GM19395 (cell line): ENCODE data around the gene LENG8.

Source experiments
- ATAC-seq: cut with Tn5 transposase; IDR thresholded peaks from one replicate; pipeline ENCODE4 v1.9.1; 2021; ENCODE audit warnings: mild to moderate bottlenecking, moderate library complexity; ENCODE audit not compliant: unreplicated experiment

LENG8 gene

DNA sequence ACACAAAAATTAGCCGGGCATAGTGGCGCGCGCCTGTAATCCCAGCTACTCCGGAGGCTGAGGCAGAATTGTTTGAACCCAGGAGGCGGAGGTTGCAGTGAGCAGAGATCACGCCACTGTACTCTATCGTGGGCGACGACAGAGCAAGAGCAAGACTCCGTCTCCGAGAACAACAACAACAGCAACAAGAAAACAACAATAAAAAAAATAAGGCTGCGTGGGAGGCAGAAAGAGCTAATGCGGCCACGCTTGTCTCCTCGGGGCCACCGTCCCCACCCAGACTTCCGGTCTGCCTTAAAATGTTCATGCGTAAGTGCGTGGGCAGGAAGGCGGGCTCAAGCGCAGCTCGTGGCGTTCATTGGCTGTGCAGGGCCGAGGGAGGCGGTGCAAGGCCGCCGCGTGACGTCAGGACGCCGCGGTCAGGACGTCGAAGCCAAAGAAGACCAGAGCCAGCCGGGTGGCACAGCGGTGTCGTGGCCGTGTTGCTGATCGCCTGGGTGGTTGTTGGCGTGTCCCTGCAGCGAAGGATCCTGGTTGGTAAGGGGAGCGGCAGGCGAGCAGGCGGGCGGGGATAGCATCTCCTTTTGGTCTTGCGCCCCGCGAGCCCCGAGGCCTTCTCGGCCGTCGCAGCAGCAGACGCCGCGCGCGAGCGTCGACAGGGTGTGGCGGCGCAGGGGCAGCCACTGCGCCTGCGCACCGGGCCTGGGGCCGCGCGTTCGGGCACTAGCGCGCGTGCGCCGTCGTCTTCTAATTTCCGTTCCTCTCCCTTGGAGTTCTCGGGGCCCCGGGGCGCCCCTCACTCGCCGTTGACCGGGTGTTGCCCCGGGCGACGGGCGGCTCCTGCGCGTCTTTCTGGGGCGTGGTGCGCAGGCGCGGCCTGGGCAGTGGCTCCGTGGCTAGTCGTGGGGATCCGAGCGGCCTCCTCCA is at the start of gene LENG8:
LENG8 (plus strand) TSS at position 426 of the 927 bp plus-strand sequence. CDS start 2,146 bp downstream, outside the sequence.
- peak; percentile 87 for ATAC-seq

DNA sequence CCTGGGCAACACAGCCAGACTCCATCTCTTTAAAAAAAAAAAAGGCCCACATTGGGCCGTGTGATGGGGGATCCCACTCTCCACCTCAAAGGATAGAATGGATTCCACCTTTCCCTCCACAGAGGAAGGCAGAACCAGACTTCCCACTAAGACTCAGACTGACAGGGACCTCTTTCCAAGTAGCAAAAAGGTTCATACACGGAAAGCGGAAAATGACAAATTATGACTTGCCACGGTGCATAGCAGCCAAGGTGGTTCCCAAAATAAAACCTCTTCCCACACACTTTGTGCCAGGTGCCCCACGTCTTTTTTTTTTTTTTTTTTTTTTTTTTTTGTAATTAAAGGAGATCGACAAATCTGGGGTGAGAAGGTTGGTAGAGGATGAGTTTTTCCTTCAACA is 48.1 kb upstream of the LENG8 start:
- ATAC-seq: no peak

DNA sequence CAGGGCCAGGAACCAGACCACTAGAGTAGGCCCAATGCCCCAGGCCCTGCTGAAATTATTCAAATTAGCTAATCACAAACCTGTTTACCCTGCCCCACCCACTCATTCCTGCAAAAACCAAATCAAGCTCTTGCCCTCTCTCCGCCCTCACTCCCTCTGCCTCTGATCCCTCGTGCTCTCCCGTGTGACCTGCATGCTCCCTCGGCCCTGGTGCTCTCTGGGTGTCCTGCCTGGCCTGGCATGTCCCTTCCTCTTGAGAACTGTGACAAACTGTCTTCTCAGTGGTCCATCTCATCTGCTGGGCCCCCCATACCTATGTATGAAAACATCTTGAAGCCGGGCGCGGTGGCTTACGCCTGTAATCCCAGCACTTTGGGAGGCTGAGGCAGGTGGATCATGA is 45.9 kb upstream of the LENG8 start:
- ATAC-seq: no peak

DNA sequence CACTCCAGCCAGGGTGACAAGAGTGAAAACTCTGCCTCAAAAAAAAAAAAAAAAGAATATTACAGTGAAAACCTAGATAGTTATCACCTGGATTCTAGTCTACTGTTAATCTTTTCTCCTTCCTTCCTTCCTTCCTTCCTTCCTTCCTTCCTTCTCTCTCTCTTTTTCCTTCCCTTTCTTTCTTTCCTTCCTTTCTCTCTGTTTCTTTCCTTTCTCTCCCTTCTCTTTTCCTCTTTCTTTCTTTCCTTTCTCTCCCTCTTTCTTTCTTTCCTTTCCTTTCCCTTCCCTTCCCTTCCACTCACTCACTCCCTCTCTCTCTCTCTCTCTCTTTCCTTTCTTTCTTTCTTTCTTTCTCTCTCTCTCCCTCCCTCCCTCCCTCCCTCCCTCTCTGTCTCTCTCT is 43.4 kb upstream of the LENG8 start:
- no peak for ATAC-seq

DNA sequence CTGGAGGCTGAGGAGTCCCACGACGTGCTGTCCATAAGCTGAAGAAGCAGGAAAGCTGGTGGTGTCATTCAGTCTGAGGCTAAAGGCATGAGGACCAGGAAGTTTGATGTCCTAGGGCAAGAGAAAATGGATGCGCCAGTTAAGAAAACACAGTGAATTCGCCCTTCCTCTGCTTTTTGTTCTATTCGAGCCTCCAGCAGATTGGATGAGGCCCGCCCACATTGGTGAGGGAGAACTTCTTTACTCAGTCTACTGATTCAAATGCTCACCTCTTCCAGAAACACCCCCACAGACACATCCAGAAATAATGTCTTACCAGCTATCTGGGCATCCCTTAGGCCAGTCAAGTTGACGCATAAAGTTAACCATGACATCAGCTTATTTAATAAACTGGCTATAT is 41.2 kb upstream of the LENG8 start:
- no peak for ATAC-seq

DNA sequence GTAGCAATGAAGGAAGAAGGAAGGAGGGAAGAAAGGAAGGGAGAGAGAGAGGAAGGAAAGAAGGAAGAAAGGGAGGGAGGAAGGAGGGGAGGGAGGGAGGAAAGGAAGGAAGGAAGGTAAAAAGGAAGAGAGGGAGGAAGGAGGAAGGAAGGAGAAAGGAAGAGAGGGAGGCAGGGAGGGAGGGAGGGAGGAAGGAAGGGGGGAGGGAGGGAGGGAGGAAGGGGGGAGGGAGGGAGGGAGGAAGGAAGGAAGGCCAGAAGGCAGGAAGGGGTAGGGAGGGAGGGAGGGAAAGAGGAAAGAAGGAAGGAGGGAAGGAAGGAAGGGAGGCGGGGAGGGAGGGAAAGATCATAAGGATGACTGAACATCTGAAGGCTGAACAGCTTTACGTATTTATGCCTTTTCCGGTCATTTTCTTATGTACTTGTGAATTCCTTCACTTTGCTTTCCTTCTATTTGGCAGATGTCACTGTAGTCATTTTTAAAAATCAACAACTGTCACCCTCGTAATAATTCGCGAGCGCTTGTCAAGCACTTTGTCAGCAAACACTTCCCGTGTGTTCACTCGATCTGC is 40.5 kb upstream of the LENG8 start:
- no peak for ATAC-seq

DNA sequence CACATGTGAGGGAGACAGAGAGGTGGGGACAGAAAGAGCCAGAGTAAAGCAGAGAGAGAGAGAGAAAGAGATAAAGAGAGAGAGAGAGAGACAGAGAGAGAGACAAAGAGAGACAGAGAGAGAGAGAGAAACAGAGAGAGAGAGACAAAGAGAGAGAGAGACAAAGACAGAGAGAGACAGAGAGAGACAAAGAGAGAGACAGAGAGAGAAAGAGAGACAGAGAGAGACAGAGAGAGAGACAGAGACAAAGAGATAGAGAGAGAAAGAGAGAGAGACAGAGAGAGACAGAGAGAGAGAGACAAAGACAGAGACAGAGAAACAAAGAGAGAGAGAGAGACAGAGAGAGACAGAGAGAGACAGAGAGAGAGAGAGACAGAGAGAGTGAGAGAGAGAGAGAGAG is 38.0 kb upstream of the LENG8 start:
- ATAC-seq: no peak

DNA sequence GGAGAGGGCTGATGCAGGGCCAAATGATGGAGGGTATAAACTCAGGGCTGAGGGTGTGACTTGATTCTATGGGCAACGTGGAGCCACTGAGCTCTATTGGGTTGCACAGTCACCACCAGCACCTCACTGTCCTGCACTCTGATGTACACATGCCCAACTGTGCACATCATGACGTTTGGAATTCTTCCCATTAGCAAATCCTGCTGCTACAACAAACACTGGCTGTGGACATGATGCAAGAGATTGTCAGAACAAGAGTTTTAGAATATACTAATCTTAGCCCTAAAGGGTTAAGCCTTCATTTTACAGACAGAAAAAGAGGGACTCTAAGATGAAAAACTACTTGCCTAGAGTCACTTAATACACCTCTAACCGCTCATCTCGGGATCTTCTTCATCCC is 36.1 kb upstream of the LENG8 start:
- no peak for ATAC-seq

DNA sequence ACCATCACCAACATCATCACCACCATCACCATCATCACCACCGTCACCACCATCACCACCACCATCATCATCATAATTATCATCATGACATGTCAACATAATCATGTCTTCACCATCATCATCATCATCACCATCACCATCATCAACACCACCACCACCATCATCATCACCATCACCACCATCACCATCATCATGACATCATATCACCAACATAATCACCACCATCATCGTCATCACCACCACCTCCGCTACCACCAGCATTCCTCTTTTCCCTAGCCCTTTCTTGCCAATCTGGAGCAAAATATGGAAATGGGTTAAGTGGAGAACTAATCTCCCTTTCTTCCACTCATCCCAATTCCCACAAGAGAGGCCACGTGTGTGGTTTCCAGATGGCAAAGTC is 34.8 kb upstream of the LENG8 start:
- ATAC-seq: no peak

DNA sequence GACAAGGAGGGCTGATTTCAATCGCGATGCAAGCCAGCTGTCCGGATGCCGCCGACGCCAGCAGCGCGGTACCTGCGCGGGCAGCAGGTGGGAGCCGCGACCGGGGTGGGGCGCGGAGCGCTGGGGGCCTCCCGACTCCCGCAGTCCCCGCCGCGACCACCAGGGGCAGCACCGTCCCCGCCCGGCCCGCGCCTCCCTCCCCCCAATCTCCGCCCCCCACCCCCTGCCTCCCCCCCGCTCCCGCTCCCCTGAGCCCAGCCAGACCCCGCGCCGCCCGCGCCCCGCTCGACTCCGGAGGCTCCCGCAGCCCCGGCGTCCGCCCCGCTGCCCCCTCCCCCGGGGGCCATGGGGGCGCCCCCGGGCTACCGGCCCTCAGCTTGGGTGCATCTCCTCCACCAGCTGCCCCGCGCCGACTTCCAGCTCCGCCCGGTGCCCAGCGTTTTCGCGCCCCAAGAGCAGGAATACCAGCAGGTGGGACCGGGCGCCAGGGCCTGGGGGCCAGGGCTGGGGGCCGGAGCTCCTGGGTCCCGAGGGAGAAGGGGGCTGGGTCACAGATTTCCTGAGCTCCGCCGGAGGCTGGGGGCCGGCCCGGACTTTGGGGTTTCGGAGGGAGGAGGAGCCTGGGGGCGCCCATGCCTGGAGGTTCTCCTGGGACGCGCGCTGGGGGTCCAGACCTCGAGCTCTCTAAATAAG is 33.6 kb upstream of the LENG8 start, which contains the start of gene TTYH1:
TTYH1 (plus strand) TSS at position 257 of the 693 bp plus-strand sequence; CDS start at position 346, 89 bp downstream.
- ATAC-seq: no peak

DNA sequence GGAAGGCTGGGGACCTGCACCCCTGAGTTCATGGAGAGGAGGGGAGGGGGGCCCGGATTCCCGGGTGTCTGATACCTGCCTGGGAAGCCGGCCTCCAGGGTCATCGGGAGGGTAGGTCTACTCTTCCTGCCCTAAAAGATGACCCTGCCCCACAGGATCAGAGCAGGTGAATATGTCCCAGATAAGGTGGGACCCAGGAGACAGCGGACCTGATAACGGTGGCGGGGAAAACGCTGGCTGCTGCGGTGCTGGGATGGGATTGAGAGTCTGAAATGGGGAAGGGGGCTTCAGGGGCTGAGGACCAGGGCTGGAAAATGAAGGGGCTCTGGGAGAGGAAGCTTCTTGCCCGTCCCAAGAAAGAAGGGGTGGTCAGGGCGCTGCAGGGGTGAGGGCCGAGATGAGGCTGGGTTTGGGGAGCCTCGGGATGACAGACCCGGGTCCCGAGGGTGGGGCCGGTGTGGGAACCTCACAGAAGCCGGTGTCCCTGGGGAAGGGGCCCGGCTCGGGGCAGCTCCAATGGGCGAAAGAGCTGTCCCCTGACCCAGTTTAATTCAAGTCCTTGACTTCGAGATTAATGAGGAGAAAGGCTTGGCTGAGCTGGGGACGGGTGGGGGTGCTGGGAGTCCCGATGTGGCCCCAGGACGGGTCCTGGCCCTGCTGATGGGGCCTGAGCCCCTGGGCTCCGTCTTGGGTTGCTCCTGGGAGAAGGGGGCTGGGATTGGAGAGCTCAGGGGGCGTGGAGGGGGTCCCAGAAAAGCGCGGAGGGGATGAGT is 32.9 kb upstream of the LENG8 start:
- no peak for ATAC-seq

DNA sequence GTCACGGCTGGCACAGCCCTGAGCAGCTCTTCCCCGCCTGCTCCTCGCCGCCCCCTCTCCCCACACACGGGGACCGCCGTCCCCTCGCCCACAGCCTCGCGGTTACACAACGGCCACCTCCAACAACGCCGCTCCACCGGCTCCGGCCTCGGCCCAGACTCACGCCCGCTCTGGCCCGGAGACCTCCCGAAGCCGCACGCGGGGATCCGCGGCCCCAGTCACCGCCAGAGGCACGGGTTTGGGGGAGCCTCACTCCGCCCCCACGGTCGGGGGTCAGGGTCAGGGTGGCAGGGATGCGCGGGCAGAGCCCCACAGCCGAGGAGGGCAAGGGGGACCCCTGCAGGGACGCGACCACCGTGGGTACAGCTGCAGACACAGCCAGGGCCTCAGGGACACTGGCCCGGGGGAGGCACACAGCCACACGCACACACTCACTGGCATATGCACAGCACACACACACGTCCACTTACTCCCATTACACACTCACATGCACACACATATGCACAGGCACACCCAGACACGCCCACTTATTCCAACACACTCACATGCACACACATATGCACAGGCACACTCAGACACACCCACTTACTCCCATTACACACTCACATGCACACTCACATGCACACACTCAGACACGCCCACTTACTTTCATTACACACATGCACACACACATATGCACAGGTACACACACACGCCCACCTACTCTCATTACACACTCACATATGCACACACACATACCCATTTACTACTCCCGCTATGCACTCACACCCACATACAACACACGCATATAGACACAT is 32.1 kb upstream of the LENG8 start:
- ATAC-seq: no peak

DNA sequence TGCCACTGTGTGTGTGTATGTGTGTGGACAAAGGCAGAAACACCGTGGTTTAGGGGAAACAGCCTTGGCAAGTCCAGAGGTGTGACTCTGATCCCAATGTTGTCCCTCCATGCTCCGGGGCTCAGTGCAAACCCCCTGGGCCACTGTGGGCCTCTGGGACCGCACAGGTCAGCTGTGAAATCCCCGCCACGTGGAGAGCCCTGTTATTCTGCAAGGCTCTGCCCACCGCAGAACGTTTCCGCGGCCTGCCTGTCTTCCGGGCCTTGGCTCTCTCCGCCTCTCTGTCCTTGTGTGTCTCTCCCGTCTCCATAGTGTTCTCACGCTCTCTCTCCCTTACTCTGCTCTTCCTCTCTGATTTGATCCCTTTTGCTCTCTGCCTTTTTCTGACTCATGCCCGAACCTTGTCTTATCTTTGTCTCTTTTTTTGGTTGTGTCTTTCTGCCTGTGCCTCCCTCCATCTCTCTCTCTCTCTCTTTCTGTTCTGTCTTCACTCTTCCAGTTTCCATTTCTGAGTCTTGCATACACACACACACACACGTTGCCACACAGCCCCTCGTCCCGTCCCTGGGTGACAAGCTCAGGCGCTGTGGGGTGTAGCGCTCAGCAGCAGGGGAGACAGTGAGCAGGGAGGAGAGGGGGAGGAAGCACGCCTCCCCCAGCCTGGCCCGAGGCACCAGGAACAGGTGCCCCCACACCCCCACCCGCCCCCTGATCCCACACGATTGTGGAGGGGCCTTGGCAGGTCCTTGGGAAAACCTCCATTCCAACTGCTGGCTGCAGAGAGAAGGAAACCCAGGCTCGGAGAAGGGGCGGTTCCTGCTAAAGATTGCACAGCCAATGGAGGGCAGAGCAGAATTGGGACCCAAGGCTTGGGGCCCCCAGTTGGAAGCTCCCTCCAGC is 30.7 kb upstream of the LENG8 start:
- no peak for ATAC-seq

DNA sequence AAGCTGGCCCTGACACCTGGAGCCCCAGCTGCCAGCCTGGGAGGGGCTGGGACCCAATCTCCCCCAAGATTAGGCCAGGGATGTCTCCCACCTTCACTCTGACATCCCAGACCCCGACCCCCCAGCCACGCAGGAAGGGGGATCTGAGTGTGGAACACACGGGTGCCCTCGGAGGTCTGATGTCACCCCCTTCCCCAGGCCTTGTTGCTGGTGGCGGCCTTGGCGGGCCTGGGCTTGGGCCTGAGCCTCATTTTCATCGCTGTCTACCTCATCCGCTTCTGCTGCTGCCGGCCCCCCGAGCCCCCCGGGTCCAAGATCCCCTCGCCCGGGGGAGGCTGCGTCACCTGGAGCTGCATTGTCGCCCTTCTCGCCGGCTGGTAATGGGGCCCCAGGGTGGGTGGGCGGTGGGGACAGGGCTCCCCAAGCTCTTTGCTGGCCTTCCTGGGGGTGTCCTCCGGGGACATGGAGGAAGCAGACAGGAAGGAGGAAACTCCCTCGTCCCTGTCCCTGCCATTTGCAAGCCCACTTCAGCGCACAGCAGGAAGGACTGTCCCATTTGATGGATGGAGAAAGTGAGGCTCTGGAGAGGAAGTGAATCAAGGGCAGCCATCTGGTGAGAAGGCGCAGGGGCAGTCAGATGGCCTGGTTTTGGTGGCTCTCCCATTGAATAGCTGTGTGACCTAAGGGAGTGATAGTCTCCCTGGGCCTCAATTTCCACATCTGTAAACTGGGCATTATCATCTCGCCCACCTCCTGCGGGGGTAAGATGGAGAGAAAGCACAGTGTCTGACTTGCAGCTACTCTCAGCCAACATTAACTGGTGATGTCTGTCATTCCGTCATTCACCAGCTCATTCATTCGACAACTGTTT is 29.8 kb upstream of the LENG8 start:
- ATAC-seq: no peak

DNA sequence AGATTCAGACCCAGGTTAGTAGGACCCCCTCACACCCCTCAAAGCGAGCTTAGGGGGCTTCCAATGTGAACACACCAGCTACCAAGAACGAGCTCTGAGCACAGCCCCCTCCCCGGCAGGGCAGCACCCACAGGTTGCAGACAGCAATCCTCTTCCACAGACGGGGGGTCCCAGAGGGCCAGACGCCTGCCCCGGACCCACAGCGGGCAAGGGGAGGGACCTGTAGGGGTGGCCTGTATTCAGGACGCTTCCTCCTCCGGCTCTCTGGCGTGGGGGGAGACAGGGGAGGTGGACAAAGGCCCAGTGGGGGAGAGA is 29.0 kb upstream of the LENG8 start:
- ATAC-seq: no peak

DNA sequence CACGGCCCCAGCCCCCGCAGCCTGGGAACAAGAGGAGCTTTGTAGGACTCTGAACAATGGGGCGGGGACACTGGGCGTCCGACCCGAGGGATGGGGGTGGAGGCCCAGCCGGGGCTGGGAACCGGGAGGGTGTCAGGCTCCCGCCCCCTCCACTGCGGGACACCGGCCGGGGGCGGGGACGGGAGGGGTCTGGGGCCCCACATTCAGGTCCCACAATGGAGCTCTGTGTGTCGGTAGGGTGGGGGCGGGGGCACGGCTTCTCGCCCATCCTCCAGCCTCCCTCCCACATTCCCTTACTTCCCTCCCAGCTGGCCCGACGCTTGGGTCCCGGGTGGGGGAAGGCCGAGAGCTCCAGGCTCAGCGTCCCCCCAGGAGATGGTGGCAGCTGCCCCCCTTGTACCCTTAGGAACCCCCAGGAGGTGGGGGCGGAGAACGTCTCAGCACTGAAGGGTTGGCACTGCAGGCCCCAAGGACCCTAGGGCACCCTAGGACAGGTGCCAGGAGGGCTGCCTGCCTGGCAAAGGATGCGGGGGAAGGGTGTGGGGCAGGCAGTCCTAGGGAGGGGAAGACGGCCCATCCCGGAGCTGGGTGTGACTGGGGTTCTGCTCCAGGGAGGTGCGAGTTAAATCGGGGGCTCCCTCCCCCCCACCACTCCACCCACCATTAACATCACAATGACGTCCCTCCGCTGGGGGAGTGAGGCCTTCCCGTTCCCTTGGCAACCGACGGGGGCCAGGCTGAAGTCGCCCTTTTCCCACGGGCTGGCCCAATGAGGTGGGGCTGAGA is 28.4 kb upstream of the LENG8 start:
- ATAC-seq: no peak

DNA sequence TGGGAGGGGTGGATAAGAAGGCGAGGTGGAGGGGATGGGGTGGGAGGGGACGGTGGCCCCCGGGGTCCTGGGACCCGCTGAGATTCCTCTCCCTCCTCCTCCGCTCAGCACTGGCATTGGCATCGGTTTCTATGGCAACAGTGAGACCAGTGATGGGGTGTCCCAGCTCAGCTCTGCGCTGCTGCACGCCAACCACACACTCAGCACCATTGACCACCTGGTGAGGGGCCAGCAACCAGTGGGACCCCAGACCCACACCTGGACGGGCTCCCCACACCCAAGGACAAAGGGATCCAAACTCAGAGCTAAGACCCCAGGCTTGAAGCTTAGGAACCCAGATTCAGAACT is 27.9 kb upstream of the LENG8 start:
- no peak for ATAC-seq

DNA sequence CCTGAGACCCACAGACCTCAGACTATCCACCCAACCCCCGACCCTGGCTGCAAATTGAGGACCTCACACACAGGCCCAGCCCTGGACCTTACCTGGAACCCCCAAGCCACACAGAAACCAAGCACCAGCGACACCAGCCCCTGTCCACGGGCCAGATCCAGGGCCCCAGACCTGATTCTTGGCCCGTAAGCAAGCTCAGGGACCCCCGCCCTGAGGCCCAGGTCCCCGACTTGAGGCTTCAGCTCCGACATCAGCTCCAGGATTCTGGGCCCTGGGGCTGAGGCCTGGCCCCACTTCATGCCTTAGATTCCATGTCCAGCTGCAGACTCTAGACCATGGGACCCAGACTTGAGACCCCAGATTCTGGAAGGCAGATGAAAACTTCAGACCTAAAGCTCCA is 27.5 kb upstream of the LENG8 start:
- ATAC-seq: no peak
